ENCODE measurements around the gene POLD2.

GRCh38 chr7:44133295-44133694 is 9.9 kb upstream of the POLD2 start:
- no peak for TF ChIP-seq CTCF (IDR thresholded peaks at IDR 0.05)
- no peak for TF ChIP-seq POLR2A (IDR thresholded peaks at IDR 0.05)
- no peak for TF ChIP-seq EP300 (IDR thresholded peaks at IDR 0.05)
